Retinal pigment epithelial cell (primary cell): Measurements from ENCODE around the gene APAF1.

Experiments used
- DNase-seq: peaks from one replicate; pipeline ENCODE4 v3.0.0-alpha.2; 2010; ENCODE audit warnings: low read depth
- H3K4me3 ChIP-seq: 2 replicates; pipeline ENCODE4 v1.5.1; 2011; ENCODE audit warnings: mild to moderate bottlenecking, low read length, control low read depth, moderate library complexity
- TF ChIP-seq, protein P1 (sequence below): conservative IDR thresholded peaks from 2 replicates; pipeline ENCODE4 v1.5.1; 2011; ENCODE audit warnings: low read depth, low read length, control low read depth, inconsistent platforms

APAF1 gene

DNA sequence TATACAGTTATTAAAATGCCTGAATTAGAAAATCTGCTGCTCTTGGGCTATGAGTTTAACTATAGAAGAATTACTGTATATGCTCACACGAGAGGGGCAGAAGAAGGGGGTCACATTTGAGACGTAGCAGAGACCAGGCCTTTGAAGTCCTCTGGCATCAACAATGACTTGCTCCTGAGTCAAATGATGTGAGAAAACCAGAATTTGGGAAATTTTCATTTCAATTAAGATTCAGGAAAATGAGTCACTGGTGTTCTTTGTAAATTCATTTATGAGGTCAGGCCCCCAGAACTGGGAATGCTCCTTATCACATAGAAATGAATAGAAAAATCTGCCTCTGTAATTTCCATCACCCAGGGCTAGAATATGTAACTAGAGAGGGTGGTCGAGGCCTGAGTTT is 92.9 kb downstream of the APAF1 start:
- DNase-seq: no peak
- TF ChIP-seq, protein P1, sequence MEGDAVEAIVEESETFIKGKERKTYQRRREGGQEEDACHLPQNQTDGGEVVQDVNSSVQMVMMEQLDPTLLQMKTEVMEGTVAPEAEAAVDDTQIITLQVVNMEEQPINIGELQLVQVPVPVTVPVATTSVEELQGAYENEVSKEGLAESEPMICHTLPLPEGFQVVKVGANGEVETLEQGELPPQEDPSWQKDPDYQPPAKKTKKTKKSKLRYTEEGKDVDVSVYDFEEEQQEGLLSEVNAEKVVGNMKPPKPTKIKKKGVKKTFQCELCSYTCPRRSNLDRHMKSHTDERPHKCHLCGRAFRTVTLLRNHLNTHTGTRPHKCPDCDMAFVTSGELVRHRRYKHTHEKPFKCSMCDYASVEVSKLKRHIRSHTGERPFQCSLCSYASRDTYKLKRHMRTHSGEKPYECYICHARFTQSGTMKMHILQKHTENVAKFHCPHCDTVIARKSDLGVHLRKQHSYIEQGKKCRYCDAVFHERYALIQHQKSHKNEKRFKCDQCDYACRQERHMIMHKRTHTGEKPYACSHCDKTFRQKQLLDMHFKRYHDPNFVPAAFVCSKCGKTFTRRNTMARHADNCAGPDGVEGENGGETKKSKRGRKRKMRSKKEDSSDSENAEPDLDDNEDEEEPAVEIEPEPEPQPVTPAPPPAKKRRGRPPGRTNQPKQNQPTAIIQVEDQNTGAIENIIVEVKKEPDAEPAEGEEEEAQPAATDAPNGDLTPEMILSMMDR: no peak
- H3K4me3 ChIP-seq: no peak overlapping the region

DNA sequence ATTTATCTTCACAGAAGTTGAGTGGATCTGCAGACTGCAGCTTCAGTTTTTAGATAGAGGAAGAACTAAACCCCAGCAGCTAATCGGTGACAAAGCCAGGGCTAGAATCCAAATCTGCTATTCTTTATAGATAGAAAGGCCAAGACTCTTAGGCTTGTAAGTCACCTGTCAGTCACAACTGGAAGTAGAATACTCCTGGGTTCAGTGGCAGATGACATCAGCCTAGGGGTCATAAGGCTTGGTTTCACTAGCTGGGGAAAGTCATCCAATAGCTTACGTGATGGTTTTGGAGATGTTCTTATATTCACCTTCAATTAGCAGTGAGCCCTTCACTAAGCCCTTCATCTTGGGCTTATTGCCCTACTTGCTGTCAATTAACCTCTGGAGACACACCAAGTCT is 93.4 kb downstream of the APAF1 start:
- TF ChIP-seq, protein P1: no peak

DNA sequence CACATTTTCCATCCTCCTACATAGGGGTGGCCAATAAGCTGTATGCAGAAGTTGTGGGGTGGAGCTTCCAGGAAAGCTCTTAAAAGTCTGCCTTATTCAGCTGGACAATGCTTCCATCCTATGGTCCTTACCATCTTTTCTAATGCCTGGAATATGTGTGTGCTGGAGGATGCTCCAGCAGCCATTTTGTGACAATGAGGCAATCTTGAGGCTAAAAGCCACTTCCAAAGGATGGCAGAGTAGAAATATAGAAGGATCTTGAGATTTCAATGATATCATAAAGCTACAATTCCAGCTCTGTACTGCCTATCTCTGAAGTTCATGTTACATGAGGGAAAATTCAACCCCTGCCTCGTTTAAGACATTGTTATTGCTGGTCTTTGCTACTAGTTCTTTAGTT is 95.7 kb downstream of the APAF1 start:
- DNase-seq: no peak
- H3K4me3 ChIP-seq: no peak overlapping the region
- TF ChIP-seq, protein P1: no peak

More for the DNA sequence above, 93.4 kb downstream of the APAF1 start:
- no peak overlapping the region for H3K4me3 ChIP-seq
- no peak for DNase-seq

DNA sequence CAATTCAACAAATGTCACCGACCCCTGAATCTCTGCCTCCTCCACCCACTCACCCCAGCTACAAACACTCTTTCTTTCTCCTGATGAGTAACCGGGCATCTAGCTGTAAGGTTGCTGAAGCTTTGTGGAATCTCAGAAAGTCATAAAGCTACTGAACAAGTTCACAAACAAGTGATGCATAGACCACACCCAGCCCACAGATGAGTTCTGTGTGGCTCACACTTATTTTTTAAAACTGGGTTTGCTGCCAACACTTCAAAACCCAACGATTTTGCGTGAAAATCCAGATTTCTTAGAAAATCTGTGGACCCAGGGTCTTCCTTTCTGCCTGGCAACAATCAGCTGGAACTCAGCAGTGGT is 96.1 kb downstream of the APAF1 start:
- DNase-seq: no peak
- TF ChIP-seq, protein P1: no peak

DNA sequence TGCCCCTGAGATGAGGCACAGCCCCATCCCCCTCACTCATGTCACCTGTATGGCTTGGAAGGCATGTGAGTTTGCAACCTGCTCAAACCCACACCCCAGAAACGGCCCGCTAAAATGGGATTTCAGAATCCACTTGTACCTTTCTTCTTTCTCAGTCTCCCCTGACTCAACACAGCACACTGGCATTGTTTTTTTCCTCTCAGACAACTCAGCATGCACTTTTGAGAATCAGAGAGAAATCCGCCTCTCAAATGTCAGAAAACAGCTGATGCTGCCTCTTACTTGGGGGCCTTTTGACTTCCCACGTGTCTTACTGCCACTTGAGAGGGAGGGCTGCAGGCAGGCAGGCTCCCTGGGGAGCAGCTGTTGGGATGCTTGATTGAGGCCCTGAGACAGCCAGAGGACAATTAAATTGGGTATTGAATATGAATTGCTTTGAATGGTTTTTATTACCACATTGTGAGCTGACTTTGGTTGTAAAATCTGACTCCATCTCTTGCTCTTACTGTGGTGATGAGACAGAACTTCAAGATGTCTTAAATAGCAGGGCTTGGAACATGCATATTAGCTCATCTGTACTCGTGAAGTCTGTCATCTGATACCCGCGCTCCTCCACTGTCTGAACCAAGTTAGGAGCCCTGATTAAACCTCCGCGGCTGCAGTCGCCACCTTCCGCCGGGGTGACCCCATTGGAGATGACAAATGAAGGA is 96.6 kb downstream of the APAF1 start:
- H3K4me3 ChIP-seq: no peak overlapping the region
- TF ChIP-seq, protein P1: no peak
- DNase-seq: no peak

More for the DNA sequence above, 96.1 kb downstream of the APAF1 start:
- no peak overlapping the region for H3K4me3 ChIP-seq

DNA sequence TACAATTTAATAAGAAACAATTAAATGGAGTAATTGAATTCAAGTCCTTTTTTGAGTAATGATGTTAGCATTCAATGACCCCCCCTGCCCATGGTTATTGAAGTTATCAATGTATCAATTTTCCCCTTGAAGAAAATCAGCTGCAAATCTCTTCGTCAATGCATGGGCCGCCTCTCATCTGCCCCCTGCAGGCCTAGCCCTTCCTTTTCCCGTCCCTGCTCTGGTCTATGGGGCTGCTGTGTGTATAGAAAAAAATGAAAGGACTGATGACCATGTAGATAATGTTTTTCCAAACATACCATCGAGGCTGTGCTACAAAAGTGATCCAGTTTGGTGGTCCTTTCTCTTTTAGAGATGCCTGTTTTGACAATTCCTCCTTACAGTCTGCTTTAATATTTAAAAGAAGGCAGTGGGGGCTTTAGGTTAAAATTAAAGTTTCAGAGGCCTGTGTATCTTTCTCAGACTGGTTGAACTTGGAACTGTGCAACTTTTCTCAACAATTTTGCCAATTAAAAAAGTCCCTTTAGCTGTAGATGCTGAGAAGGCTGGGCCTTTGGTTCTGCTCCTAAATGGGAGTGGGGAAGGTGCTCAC is 98.4 kb downstream of the APAF1 start:
- TF ChIP-seq, protein P1: peak; percentile 79
- H3K4me3 ChIP-seq: no peak overlapping the region
- DNase-seq: no peak

DNA sequence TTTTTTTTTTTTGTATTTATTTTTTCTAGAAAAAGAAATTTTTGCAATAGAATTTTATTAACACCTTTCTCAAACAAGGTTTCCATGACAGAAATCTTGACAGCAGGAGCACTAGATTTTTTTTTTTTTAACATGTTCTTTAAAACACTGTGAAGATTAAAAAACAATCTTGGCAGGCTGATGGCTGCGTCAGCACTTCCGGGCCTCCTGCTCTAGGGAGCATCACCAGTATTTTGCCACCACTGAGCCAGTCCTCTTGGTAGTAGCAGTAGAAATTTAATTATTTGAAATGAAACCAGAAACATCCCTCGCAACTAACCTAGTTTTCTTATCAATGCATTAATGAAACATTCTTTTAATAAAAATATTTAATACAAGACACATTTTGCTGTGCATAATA is 99.6 kb downstream of the APAF1 start:
- TF ChIP-seq, protein P1: no peak
- H3K4me3 ChIP-seq: no peak overlapping the region
- DNase-seq: no peak
